Uterus (tissue), 4 donors: ENCODE measurements around the gene BAD. TPM values are rescaled to one million over a fixed set of nuclear protein-coding genes. Genes with fewer than 3 reads are reported as not detected.

Experiments
- DNase-seq, 2 donors: peaks; one replicate each; pipeline ENCODE4 v3.0.0-alpha.2; 2019 to 2020
- H3K27ac ChIP-seq, 2 donors: fragments of 200-600 bp; sonication (generic); 1 replicate in 1 of 2; 2 replicates in 1 of 2; pipeline ENCODE4 v1.5.1; 2016 to 2018
- H3K27me3 ChIP-seq, 2 donors: fragments of 200-600 bp; sonication (generic); one replicate each; pipeline ENCODE4 v1.5.1; 2018 to 2019; ENCODE audit warnings: control low read depth in 1 of 2
- H3K36me3 ChIP-seq, 2 donors: fragments of 200-600 bp; sonication (generic); one replicate each; pipeline ENCODE4 v1.5.1; 2019; ENCODE audit warnings: control low read depth in 1 of 2
- H3K4me1 ChIP-seq, 2 donors: fragments of 200-600 bp; sonication (generic); one replicate each; pipeline ENCODE4 v1.5.1; 2018 to 2019; ENCODE audit warnings: control low read depth in 1 of 2
- H3K4me3 ChIP-seq, 2 donors: fragments of 200-600 bp; sonication (generic); 1 replicate in 1 of 2; 2 replicates in 1 of 2; pipeline ENCODE4 v1.5.1; 2018 to 2019; ENCODE audit warnings: mild to moderate bottlenecking in 1 of 2
- H3K9me3 ChIP-seq, 2 donors: fragments of 200-600 bp; sonication (generic); one replicate each; pipeline ENCODE4 v1.5.1; 2019; ENCODE audit warnings: control low read depth in 1 of 2
- CTCF ChIP-seq, 4 experiments: fragments of 200-600 bp in 2 of 4; fragments of 450-650 bp in 2 of 4; sonication (generic) in 2 of 4; IDR thresholded peaks; one replicate each; pipeline ENCODE4 v1.5.1; 2016 to 2019; ENCODE audit warnings: antibody characterized with exemption in 4 of 4, mild to moderate bottlenecking in 2 of 4, moderate library complexity in 1 of 4
- POLR2A ChIP-seq, 2 donors: fragments of 450-650 bp; IDR thresholded peaks; one replicate each; pipeline ENCODE4 v1.6.1; 2016; ENCODE audit warnings: antibody characterized with exemption in 2 of 2, mild to moderate bottlenecking in 1 of 2, moderate library complexity in 1 of 2
- intact Hi-C: fragments of 100-400 bp; cut with DNase I; formaldehyde crosslinking; loops from one replicate; pipeline ENCODE4 v1.15.1; 2023; ENCODE audit warnings: low total_unique reads
- total RNA-seq, 4 donors: library from RNA; depleted of rRNA in 3 of 4; stranded (reverse); fragments of >200 nt in 3 of 4; gene quantifications; one replicate each; pipeline versions ENCODE4 v1.1.0 to v1.2.4, GENCODE V29; 2014 to 2023
- donor health status: DM: yes; HTN: yes; CAD: no.

Gene BAD
- total RNA-seq, 4 donors from 2014 or later, result 54.8 to 72.9 (median 62.0) TPM

DNA sequence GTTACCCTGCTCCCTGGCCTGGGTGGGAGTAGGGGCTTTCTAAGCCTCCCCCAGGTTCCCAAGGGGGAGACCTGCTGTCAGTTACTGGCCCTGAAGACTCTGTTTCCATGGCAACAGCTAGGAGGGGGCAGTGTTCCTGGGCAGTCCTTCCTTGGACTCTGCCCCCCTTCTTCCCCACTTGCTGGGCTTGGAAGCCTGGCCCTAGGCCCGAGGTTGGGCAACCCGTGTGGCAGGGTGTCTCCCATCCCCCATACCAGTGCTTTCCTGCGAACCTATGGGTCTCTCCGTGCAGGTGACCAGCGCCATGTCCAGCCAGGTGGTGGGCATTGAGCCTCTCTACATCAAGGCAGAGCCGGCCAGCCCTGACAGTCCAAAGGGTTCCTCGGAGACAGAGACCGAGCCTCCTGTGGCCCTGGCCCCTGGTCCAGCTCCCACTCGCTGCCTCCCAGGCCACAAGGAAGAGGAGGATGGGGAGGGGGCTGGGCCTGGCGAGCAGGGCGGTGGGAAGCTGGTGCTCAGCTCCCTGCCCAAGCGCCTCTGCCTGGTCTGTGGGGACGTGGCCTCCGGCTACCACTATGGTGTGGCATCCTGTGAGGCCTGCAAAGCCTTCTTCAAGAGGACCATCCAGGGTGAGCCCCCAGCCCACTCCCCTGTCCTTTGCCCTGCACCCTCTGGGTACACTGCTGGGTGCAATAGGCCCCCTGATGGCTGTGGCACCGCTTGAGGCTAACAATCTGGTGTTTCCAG, 22.6 kb upstream of the BAD start:
- no peak overlapping the region for H3K4me3 ChIP-seq
- H3K9me3 ChIP-seq, result no peaks in the 10 kb centered on the region
- intact Hi-C loops, result no loop called here
- TF ChIP-seq CTCF (IDR thresholded peaks at IDR 0.05) (no peak), POLR2A (IDR thresholded peaks at IDR 0.05) (no peak)
- no peaks in the 10 kb centered on the region for H3K27me3 ChIP-seq
- H3K4me1 ChIP-seq, result peaks cover 0 to 12% of the 10 kb centered on the region in 2 donors
- no peaks in the 10 kb centered on the region for H3K36me3 ChIP-seq
- DNase-seq, result no peak
- H3K27ac ChIP-seq, result peak overlapping the region; percentile 55 to 92

GRCh38 chr11:64306563-64306875, 22.1 kb upstream of the BAD start:
- intact Hi-C loops, result no loop called here
- TF ChIP-seq CTCF (IDR thresholded peaks at IDR 0.05), result no peak
- no peak for TF ChIP-seq POLR2A (IDR thresholded peaks at IDR 0.05)
- no peaks in the 10 kb centered on the region for H3K36me3 ChIP-seq
- H3K4me3 ChIP-seq, result peak overlapping the region; percentile 53 to 63
- peaks cover 0 to 12% of the 10 kb centered on the region in 2 donors for H3K4me1 ChIP-seq
- peak overlapping the region; percentile 55 to 92 for H3K27ac ChIP-seq
- no peak for DNase-seq
- no peaks in the 10 kb centered on the region for H3K9me3 ChIP-seq
- no peaks in the 10 kb centered on the region for H3K27me3 ChIP-seq

- Histone ChIP-seq H3K36me3 (no peaks in the 10 kb centered on the region), H3K4me3 (peak overlapping the region; percentile 53 to 63), H3K27ac (peak overlapping the region; percentile 55 to 92), H3K4me1 (peaks cover 0 to 12% of the 10 kb centered on the region in 2 donors), H3K9me3 (no peaks in the 10 kb centered on the region), H3K27me3 (no peaks in the 10 kb centered on the region)
- no peak for TF ChIP-seq CTCF (IDR thresholded peaks at IDR 0.05)
- peak in 1 of 2 donors; percentile 27 for TF ChIP-seq POLR2A (IDR thresholded peaks at IDR 0.05)
- intact Hi-C loops, result no loop called here
- DNase-seq, result peak; percentile 66
Measured at GRCh38 chr11:64305691-64306562, 21.5 kb upstream of the BAD start.

GRCh38 chr11:64305075-64305690, 20.7 kb upstream of the BAD start, which contains the start of gene ESRRA:
Gene ESRRA (plus strand): TSS chr11:64305524. CDS start chr11:64307180, 1,656 bp downstream.
- peak; percentile 10 to 60 for TF ChIP-seq POLR2A (IDR thresholded peaks at IDR 0.05)
- TF ChIP-seq CTCF (IDR thresholded peaks at IDR 0.05), result no peak

More at GRCh38 chr11:64305075-64305690, 20.7 kb upstream of the BAD start, which contains the start of gene ESRRA:
- Histone ChIP-seq H3K27me3 (peaks cover 0 to 7% of the 10 kb centered on the region in 2 donors), H3K36me3 (no peaks in the 10 kb centered on the region), H3K4me3 (peak within 1 kb of the TSS; percentile 63 to 65), H3K9me3 (no peaks in the 10 kb centered on the region), H3K4me1 (peaks cover 0 to 16% of the 10 kb centered on the region in 2 donors), H3K27ac (peak within 1 kb of the TSS; percentile 80 to 92)
- intact Hi-C loops, result no loop called here
- DNase-seq, result peak; percentile 99
